HFFc6 (cell line): ENCODE measurements around the gene GDPD5. TPM values are rescaled to one million over a fixed set of nuclear protein-coding genes. Genes with fewer than 3 reads are reported as not detected.
A peak's percentile ranks its signal among the peaks of the same experiment; 100 is the strongest.

Experiments used
- DNase-seq: peaks from one replicate; pipeline ENCODE4 v3.0.0-alpha.2; 2018
- H3K27ac Mint-ChIP-seq: 2 replicates; pipeline ENCODE4 v1.8.0; 2020; ENCODE audit warnings: mild to moderate bottlenecking, mixed read lengths
- H3K27me3 Mint-ChIP-seq: 2 replicates; pipeline ENCODE4 v1.8.0; 2021; ENCODE audit warnings: mild to moderate bottlenecking, moderate library complexity, mixed read lengths; ENCODE audit not compliant: insufficient read depth
- H3K36me3 Mint-ChIP-seq: 2 replicates; pipeline ENCODE4 v1.8.0; 2021; ENCODE audit warnings: low read depth, mixed read lengths
- H3K4me1 Mint-ChIP-seq: 2 replicates; pipeline ENCODE4 v1.8.0; 2020; ENCODE audit warnings: low read depth, mixed read lengths
- H3K4me3 Mint-ChIP-seq: 2 replicates; pipeline ENCODE4 v1.8.0; 2020; ENCODE audit warnings: mild to moderate bottlenecking, moderate library complexity, mixed read lengths
- H3K9me3 Mint-ChIP-seq: 2 replicates; pipeline ENCODE4 v1.8.0; 2020; ENCODE audit warnings: mild to moderate bottlenecking, mixed read lengths
- CTCF ChIP-seq: fragments of 200-600 bp; sonication (generic); IDR thresholded peaks from 2 replicates; pipeline ENCODE4 v1.5.0; 2021; ENCODE audit warnings: antibody characterized with exemption, mild to moderate bottlenecking
- total RNA-seq, 6 experiments: library from RNA; stranded (reverse); fragmentation: NEBNext Ultra II Directional; extraction: Animal tissue kit (Norgen Biotek cat#: 25700); gene quantifications; 2 replicates in 1 of 6; 3 replicates in 5 of 6; pipeline ENCODE4 v1.2.3, GENCODE V29; 2021

GDPD5 gene
- total RNA-seq, 6 experiments from 2014 or later, result 2.5 to 5.7 (median 4.2) TPM

- Mint-ChIP-seq H3K9me3 (peaks cover 4% of the 10 kb centered on the region; the same call in 1 of the 2 replicates), H3K4me1 (peaks cover 51% of the 10 kb centered on the region), H3K4me3 (peak overlapping the region; percentile 99), H3K27me3 (peaks cover 7% of the 10 kb centered on the region), H3K36me3 (peaks cover 50% of the 10 kb centered on the region), H3K27ac (peak overlapping the region; percentile 99)
- DNase-seq, result peak; percentile 82
- TF ChIP-seq CTCF, result no peak
Measured at GRCh38 chr11:75565221-75565814, 39.6 kb upstream of the GDPD5 start.

- peak; percentile 88 for DNase-seq
- Mint-ChIP-seq H3K27me3 (peaks cover 7% of the 10 kb centered on the region), H3K4me1 (peaks cover 63% of the 10 kb centered on the region), H3K27ac (peak overlapping the region; percentile 99), H3K9me3 (peaks cover 4% of the 10 kb centered on the region; the same call in 1 of the 2 replicates), H3K36me3 (peaks cover 50% of the 10 kb centered on the region), H3K4me3 (peak overlapping the region; percentile 99)
- TF ChIP-seq CTCF, result peak; percentile 81
Measured at GRCh38 chr11:75563978-75564552, 38.3 kb upstream of the GDPD5 start.

- Mint-ChIP-seq H3K27me3 (peaks cover 7% of the 10 kb centered on the region), H3K9me3 (peaks cover 4% of the 10 kb centered on the region; the same call in 1 of the 2 replicates), H3K27ac (peak overlapping the region; percentile 99), H3K36me3 (peaks cover 47% of the 10 kb centered on the region), H3K4me3 (peak overlapping the region; percentile 99), H3K4me1 (peaks cover 65% of the 10 kb centered on the region)
- DNase-seq, result no peak
- no peak for TF ChIP-seq CTCF
Measured at GRCh38 chr11:75563501-75563977, 37.8 kb upstream of the GDPD5 start.

- H3K4me1 Mint-ChIP-seq, result peaks cover 65% of the 10 kb centered on the region
- peak overlapping the region; percentile 99 for H3K4me3 Mint-ChIP-seq
- peak; percentile 55 for DNase-seq
- peaks cover 4% of the 10 kb centered on the region; the same call in 1 of the 2 replicates for H3K9me3 Mint-ChIP-seq
- peak overlapping the region; percentile 99 for H3K27ac Mint-ChIP-seq
- TF ChIP-seq CTCF, result no peak
- peaks cover 42% of the 10 kb centered on the region for H3K36me3 Mint-ChIP-seq
- H3K27me3 Mint-ChIP-seq, result peaks cover 7% of the 10 kb centered on the region
Measured at GRCh38 chr11:75562836-75563484, 37.2 kb upstream of the GDPD5 start.

- DNase-seq, result peak; percentile 84
- TF ChIP-seq CTCF, result no peak
- H3K4me3 Mint-ChIP-seq, result peak within 1 kb of the TSS; percentile 99
- peaks cover 4% of the 10 kb centered on the region; the same call in 1 of the 2 replicates for H3K9me3 Mint-ChIP-seq
- H3K27ac Mint-ChIP-seq, result peak within 1 kb of the TSS; percentile 99
- peaks cover 7% of the 10 kb centered on the region for H3K27me3 Mint-ChIP-seq
- H3K36me3 Mint-ChIP-seq, result peaks cover 37% of the 10 kb centered on the region
- peaks cover 68% of the 10 kb centered on the region for H3K4me1 Mint-ChIP-seq
Measured at GRCh38 chr11:75562048-75562835, 36.5 kb upstream of the GDPD5 start, which contains the start of gene SERPINH1. Gene SERPINH1 (plus strand): TSS chr11:75562253. CDS start chr11:75566350, 4,097 bp downstream.
